ENCODE measurements around the gene SHPK. TPM values are rescaled to one million over a fixed set of nuclear protein-coding genes. Genes with fewer than 3 reads are reported as not detected.
A peak's percentile ranks its signal among the peaks of the same experiment; 100 is the strongest.

Gene SHPK
- polyA plus RNA-seq, 1 experiment = 5.6 TPM

DNA sequence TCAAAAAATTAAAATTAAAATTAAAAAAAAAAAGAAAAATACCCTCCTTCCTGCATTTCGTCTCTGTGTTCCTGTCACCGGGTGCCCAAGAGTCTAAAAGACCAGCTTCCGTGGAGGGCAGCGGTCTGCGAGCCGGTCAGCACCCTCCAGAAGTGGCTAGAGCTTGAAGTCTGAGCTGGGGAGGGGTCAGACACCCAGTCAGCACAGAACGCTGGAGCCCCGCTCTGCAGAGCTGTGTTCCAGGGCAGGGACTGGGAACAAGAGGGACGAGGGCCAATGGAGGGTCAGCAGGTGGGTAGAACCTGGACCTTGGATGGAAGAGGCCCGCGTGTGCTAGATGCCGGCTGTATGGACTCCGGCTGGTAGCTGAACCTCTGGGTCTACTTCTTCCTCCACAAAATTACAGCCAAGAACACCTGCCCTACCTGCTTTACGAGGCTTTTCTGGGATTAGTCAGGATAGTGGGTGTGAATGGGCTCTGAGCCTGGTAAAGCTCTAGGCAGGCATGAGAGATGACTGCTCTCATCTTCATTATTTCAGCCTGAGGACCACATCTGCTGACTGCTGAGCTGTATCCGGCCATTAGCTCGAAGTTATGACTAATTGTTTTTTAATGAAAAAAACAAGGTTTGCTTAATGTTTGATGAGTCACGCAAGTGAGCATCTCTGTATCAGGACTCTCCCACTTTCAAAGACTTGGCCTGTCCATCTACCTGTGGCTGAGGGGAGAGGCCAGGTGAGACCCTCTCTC, 32.8 kb downstream of the SHPK start:
- DNase-seq (ENCODE audit: low read depth) = peak; percentile 62
- H3K27me3 ChIP-seq (ENCODE audit: control insufficient read depth, insufficient read depth, low read length) = no peaks in the 10 kb centered on the region
- ChIA-PET POLR2A (interaction anchor here (0.6 kb wide), 1 partner anchor 56 kb away, joined by 3 read pairs; no protein-coding TSS in a partner anchor), CTCF (interaction anchor here (0.5 to 2.5 kb wide), 3 partner anchors 12 to 45 kb away, joined by 3 to 7 read pairs (median 3); no protein-coding TSS in a partner anchor)
- no peak overlapping the region for H3K4me3 ChIP-seq (ENCODE audit: low read depth, low read length)
- TF ChIP-seq, protein P1, sequence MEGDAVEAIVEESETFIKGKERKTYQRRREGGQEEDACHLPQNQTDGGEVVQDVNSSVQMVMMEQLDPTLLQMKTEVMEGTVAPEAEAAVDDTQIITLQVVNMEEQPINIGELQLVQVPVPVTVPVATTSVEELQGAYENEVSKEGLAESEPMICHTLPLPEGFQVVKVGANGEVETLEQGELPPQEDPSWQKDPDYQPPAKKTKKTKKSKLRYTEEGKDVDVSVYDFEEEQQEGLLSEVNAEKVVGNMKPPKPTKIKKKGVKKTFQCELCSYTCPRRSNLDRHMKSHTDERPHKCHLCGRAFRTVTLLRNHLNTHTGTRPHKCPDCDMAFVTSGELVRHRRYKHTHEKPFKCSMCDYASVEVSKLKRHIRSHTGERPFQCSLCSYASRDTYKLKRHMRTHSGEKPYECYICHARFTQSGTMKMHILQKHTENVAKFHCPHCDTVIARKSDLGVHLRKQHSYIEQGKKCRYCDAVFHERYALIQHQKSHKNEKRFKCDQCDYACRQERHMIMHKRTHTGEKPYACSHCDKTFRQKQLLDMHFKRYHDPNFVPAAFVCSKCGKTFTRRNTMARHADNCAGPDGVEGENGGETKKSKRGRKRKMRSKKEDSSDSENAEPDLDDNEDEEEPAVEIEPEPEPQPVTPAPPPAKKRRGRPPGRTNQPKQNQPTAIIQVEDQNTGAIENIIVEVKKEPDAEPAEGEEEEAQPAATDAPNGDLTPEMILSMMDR (IDR thresholded peaks at IDR 0.05; ENCODE audit: insufficient read depth, low read depth, low read length) = no peak
- peaks cover 2% of the 10 kb centered on the region for H3K36me3 ChIP-seq (ENCODE audit: control insufficient read depth, insufficient read depth, low read length)

DNA sequence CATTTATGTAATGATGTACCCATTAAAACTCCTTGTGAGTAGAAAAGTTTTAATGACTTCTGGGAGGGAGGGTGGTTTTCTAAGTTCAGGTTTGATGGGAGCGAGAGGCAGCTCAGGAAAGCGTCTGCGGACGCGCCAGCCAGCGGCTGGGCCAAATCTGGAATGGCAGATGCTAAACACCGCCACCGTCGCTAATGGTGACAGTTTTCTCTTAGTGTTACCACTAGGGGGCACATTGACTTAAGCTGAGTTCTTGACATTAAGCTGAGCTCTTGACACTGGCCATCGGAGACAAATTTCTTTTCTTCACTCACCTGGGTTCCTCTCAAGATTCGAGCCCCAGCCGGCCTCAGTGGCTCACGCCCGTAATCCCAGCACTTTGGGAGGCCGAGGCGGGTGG, 33.6 kb downstream of the SHPK start:
- TF ChIP-seq, protein P1 (IDR thresholded peaks at IDR 0.05; ENCODE audit: insufficient read depth, low read depth, low read length) = peak; percentile 27; the same call in 1 of the 2 replicates
- POLR2A ChIA-PET = no interaction called here
- Histone ChIP-seq H3K4me3 (ENCODE audit: low read depth, low read length) (no peak overlapping the region), H3K36me3 (ENCODE audit: control insufficient read depth, insufficient read depth, low read length) (peaks cover 3% of the 10 kb centered on the region), H3K27me3 (ENCODE audit: control insufficient read depth, insufficient read depth, low read length) (no peaks in the 10 kb centered on the region)
- CTCF ChIA-PET = interaction anchor here (0.5 to 2.5 kb wide), 4 partner anchors 11 to 45 kb away, joined by 3 to 7 read pairs (median 4); no protein-coding TSS in a partner anchor
- no peak for DNase-seq (ENCODE audit: low read depth)

- CTCF ChIA-PET = interaction anchor here (1.0 kb wide), 1 partner anchor 47 kb away, joined by 3 read pairs; no protein-coding TSS in a partner anchor
- TF ChIP-seq, protein P1 (IDR thresholded peaks at IDR 0.05; ENCODE audit: insufficient read depth, low read depth, low read length) = no peak
- DNase-seq (ENCODE audit: low read depth) = no peak
- POLR2A ChIA-PET = no interaction called here
- no peak overlapping the region for H3K4me3 ChIP-seq (ENCODE audit: low read depth, low read length)
- no peaks in the 10 kb centered on the region for H3K27me3 ChIP-seq (ENCODE audit: control insufficient read depth, insufficient read depth, low read length)
- peaks cover 7% of the 10 kb centered on the region for H3K36me3 ChIP-seq (ENCODE audit: control insufficient read depth, insufficient read depth, low read length)
Observed at GRCh38 chr17:3600529-3601205, 35.4 kb downstream of the SHPK start.

DNA sequence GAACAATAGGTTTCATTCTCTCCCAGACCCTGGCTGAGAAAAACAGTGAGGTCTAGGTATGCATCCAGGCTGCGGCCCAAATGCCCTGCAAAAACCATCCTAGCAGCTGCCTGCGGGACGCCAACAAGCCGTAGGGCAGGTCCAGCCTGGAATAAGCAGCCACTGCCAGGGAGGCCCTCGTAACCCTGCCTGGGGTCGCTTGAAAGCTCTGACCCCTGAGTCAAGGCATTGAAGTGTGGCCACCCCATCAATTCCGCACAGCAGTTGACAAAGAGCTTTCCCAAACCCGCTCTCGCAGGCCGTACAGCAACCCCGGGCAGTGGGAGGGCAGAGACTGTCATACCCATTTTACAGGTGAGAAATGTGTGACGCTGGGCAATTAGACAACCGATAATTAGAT, 38.0 kb downstream of the SHPK start:
- no peak overlapping the region for H3K4me3 ChIP-seq (ENCODE audit: low read depth, low read length)
- POLR2A ChIA-PET = no interaction called here
- no peak for DNase-seq (ENCODE audit: low read depth)
- CTCF ChIA-PET = no interaction called here
- TF ChIP-seq, protein P1 (IDR thresholded peaks at IDR 0.05; ENCODE audit: insufficient read depth, low read depth, low read length) = no peak
- no peaks in the 10 kb centered on the region for H3K27me3 ChIP-seq (ENCODE audit: control insufficient read depth, insufficient read depth, low read length)
- peaks cover 7% of the 10 kb centered on the region for H3K36me3 ChIP-seq (ENCODE audit: control insufficient read depth, insufficient read depth, low read length)

GRCh38 chr17:3596804-3597464, 39.1 kb downstream of the SHPK start:
- Histone ChIP-seq H3K27me3 (ENCODE audit: control insufficient read depth, insufficient read depth, low read length) (no peaks in the 10 kb centered on the region), H3K36me3 (ENCODE audit: control insufficient read depth, insufficient read depth, low read length) (peaks cover 7% of the 10 kb centered on the region), H3K4me3 (ENCODE audit: low read depth, low read length) (no peak overlapping the region)
- DNase-seq (ENCODE audit: low read depth) = no peak
- CTCF ChIA-PET = no interaction called here
- TF ChIP-seq, protein P1 (IDR thresholded peaks at IDR 0.05; ENCODE audit: insufficient read depth, low read depth, low read length) = no peak
- POLR2A ChIA-PET = no interaction called here
